Measurements from ENCODE around the gene GLCCI1. TPM values are rescaled to one million over a fixed set of nuclear protein-coding genes. Genes with fewer than 3 reads are reported as not detected.
"Not testable (repeated sequence)": the region's sequence is repeated elsewhere in the genome, so short reads cannot be mapped to it uniquely, and the experiment has no call there.

The GLCCI1 gene
- total RNA-seq, 2 donors from 2014 or later, result 3.4 to 3.8 TPM

DNA sequence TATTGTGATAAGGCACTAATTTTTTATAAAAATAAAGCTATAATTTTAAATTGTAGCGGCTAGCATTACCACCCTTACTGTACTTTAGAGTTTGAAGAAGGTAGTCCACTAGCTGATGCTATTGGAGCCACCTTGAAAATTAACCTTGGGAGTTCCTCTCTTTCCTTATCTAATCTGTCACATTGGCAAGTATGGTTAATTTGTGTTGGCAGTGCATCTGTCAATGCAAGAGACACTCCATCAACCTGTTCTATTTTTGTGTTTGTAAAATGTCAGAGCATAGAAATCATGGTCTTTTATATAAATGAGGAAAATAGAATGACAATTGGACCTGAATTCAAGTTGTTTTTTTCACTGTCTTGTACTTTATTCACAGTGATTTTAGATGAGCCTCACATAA lies 20.5 kb downstream of the GLCCI1 start:
- no peaks in the 10 kb centered on the region for H3K36me3 ChIP-seq
- H3K9me3 ChIP-seq, result peaks cover 0 to 21% of the 10 kb centered on the region in 2 donors
- peak overlapping the region in 1 of 2 donors; percentile 11 for H3K27ac ChIP-seq
- TF ChIP-seq, protein P1, sequence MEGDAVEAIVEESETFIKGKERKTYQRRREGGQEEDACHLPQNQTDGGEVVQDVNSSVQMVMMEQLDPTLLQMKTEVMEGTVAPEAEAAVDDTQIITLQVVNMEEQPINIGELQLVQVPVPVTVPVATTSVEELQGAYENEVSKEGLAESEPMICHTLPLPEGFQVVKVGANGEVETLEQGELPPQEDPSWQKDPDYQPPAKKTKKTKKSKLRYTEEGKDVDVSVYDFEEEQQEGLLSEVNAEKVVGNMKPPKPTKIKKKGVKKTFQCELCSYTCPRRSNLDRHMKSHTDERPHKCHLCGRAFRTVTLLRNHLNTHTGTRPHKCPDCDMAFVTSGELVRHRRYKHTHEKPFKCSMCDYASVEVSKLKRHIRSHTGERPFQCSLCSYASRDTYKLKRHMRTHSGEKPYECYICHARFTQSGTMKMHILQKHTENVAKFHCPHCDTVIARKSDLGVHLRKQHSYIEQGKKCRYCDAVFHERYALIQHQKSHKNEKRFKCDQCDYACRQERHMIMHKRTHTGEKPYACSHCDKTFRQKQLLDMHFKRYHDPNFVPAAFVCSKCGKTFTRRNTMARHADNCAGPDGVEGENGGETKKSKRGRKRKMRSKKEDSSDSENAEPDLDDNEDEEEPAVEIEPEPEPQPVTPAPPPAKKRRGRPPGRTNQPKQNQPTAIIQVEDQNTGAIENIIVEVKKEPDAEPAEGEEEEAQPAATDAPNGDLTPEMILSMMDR (IDR thresholded peaks at IDR 0.05), result no peak
- no peak overlapping the region for H3K4me3 ChIP-seq
- H3K27me3 ChIP-seq, result no peaks in the 10 kb centered on the region
- no peak for DNase-seq (ENCODE audit: low spot score)
- peaks cover 0 to 11% of the 10 kb centered on the region in 2 donors for H3K4me1 ChIP-seq

DNA sequence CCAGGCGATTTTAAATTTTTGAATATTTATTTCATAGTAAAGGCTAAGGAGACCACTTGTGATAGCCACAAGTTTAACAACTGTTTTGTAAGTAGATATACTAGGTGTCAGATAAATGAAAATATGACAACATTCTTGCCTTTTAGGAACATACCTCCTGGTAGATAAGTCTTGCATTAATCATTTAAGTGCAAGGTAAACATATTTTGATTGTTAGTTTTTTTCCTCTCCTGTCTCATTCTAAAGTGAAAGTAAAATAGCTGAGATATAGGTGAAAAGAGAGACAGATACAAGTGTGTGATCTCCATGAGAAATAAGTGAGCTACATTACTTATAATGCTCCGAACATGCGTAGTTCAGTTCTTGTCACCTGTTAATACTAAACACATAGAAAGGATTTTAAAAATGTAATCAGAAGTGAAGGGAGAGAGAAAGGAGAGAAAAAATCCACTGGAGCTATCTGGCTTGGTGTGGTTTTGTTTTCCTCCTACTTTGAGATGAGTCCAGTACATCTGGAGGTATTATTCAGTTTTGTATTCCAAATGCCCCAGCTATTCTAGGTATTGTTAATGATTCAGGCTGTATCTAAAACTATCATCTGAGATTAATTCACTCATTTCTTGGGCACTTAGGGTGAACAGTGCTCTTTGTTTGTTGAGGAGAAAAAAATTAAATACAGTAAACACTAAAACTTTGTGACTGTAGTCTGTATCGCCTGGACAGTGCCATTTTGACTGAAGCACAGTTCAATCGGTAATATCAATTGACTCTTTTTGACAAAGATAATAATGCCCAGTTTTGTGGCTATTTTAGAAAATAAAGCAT lies 21.2 kb downstream of the GLCCI1 start:
- Histone ChIP-seq H3K27me3 (no peaks in the 10 kb centered on the region), H3K4me3 (no peak overlapping the region), H3K27ac (peak overlapping the region in 1 of 2 donors; percentile 11), H3K36me3 (no peaks in the 10 kb centered on the region), H3K4me1 (peaks cover 0 to 11% of the 10 kb centered on the region in 2 donors), H3K9me3 (peaks cover 0 to 21% of the 10 kb centered on the region in 2 donors)
- TF ChIP-seq, protein P1 (IDR thresholded peaks at IDR 0.05), result no peak
- no peak for DNase-seq (ENCODE audit: low spot score)

DNA sequence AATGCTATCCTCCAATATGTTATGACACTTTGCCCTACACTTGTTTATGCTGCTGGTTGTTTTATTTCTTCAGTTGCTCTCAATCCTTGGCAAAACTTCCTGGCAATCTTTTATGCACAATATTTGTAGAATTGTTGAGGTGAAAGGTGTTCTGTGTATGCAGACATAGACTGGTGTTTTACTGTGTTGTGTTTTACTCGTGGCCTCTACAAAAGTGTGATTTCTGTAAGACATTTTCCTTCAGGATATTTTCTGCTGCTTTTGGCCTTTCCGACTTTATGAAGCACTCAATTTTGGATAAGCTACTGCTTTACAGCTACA lies 21.8 kb downstream of the GLCCI1 start:
- Histone ChIP-seq H3K36me3 (no peaks in the 10 kb centered on the region), H3K27ac (no peak overlapping the region), H3K4me1 (peaks cover 0 to 11% of the 10 kb centered on the region in 2 donors), H3K4me3 (no peak overlapping the region), H3K9me3 (peaks cover 0 to 21% of the 10 kb centered on the region in 2 donors), H3K27me3 (no peaks in the 10 kb centered on the region)
- TF ChIP-seq, protein P1 (IDR thresholded peaks at IDR 0.05), result no peak
- DNase-seq (ENCODE audit: low spot score), result no peak

GRCh38 chr7:7992506-7992905 lies 23.9 kb downstream of the GLCCI1 start:
- Histone ChIP-seq H3K36me3 (no peaks in the 10 kb centered on the region), H3K27me3 (no peaks in the 10 kb centered on the region), H3K4me1 (peaks cover 0 to 11% of the 10 kb centered on the region in 2 donors), H3K9me3 (peaks cover 0 to 21% of the 10 kb centered on the region in 2 donors), H3K4me3 (no peak overlapping the region), H3K27ac (no peak overlapping the region)
- DNase-seq (ENCODE audit: low spot score), result no peak
- TF ChIP-seq, protein P1 (IDR thresholded peaks at IDR 0.05), result no peak

DNA sequence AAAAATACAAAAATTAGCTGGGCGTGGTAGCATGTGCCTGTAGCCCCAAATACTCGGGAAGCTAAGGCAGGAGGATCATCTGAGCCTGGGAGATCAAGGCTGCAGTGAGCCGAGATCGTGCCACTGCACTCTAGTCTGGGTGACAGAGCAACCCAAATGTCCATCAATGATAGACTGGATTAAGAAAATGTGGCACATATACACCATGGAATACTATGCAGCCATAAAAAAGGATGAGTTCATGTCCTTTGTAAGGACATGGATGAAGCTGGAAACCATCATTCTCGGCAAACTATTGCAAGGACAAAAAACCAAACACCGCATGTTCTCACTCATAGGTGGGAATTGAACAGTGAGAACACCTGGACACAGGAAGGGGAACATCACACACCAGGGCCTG lies 26.8 kb downstream of the GLCCI1 start:
- H3K4me3 ChIP-seq; DNase-seq (ENCODE audit: low spot score): not testable (repeated sequence)

GRCh38 chr7:7996568-7996967 lies 28.0 kb downstream of the GLCCI1 start:
- Histone ChIP-seq H3K36me3 (no peaks in the 10 kb centered on the region), H3K27me3 (no peaks in the 10 kb centered on the region), H3K4me1 (no peaks in the 10 kb centered on the region), H3K4me3 (no peak overlapping the region), H3K9me3 (peaks cover 0 to 33% of the 10 kb centered on the region in 2 donors), H3K27ac (no peak overlapping the region)
- no peak for DNase-seq (ENCODE audit: low spot score)
- TF ChIP-seq, protein P1 (IDR thresholded peaks at IDR 0.05), result no peak

More for the DNA sequence above, 26.8 kb downstream of the GLCCI1 start:
- not testable (repeated sequence) for H3K4me1 ChIP-seq, H3K27ac ChIP-seq, H3K27me3 ChIP-seq, H3K36me3 ChIP-seq
- H3K9me3 ChIP-seq, result peaks cover 0 to 26% of the 10 kb centered on the region in 2 donors
